ENCODE measurements around the gene NECTIN2.
"Not testable (repeated sequence)": the region's sequence is repeated elsewhere in the genome, so short reads cannot be mapped to it uniquely, and the experiment has no call there.

The NECTIN2 gene

DNA sequence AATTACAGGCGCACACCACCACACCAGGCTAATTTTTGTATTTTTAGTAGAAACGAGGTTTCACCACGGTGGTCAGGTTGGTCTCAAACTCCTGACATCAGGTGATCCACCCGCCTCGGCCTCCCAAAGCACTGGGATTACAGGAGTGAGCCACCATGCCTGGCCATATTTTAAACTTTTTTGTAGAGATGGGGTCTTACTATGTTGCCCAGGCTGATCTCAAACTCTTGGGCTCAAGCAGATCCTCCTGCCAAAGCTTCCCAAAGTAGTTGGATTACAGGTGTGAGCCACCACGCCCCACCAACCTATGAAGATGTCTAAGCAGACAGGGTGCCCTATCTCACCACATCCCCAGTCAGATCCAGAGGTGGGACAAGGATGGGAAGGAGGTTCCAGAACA is 65.8 kb downstream of the NECTIN2 start:
- not testable (repeated sequence) for DNase-seq

DNA sequence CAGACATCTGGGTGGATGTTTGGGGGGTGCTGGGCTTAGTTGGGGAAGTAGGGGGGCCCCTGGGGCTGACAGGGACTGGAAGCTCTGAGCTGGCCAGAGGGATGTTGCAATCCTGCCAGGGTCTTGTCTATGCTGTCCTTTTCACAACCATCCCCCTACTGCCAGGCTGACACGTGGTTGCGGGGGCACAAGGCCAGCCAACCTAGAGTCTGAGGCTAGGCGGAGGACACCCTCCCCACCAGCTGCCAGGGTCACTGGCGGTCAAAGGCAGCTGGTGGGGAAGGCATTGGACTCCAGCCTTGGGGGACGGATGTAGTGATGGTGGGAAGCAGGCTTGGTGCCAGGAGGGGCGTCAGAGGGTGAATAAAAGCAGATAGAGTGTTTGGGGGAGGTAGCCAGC is 66.8 kb downstream of the NECTIN2 start:
- DNase-seq, result no peak

DNA sequence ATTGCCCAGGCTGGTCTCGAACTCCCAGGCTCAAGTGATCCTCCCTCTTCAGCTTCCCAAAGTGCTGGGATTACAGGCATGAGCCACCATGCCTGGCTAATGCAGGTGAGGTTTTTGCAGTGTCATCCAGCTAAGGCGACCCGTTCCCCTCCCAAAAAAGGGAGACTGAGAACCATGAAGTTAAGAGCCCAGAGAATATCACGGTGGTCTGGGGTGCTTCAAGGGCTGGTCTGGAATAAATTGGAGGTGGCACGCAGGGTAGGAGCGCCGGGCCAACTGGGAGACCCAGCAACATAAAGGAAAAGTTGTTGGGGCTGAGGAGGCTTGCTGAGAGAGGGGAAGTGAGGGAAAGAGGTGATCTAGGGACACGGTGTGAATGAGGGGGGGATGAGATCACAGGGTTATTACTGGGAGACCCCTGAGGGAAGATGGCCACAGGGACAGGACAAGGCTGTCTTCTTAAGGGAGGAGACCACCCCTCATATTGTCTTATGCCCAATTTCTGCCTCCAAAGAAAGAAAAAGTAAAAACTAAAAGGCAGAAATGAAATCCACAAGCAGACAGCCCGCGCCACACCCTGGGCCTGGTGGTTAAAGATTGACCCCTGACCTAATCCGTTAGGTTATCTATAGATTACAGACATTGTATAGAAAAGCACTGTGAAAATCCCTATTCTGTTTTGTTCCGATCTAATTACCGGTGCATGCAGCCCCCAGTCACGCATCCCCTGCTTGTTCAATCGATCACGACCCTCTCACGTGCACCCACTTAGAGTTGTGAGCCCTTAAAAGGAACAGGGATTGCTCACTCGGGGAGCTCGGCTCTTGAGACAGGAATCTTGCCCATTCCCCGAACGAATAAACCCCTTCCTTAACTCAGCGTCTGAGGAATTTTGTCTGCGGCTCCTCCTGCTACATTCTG is 67.7 kb downstream of the NECTIN2 start:
- DNase-seq, result not testable (repeated sequence)

DNA sequence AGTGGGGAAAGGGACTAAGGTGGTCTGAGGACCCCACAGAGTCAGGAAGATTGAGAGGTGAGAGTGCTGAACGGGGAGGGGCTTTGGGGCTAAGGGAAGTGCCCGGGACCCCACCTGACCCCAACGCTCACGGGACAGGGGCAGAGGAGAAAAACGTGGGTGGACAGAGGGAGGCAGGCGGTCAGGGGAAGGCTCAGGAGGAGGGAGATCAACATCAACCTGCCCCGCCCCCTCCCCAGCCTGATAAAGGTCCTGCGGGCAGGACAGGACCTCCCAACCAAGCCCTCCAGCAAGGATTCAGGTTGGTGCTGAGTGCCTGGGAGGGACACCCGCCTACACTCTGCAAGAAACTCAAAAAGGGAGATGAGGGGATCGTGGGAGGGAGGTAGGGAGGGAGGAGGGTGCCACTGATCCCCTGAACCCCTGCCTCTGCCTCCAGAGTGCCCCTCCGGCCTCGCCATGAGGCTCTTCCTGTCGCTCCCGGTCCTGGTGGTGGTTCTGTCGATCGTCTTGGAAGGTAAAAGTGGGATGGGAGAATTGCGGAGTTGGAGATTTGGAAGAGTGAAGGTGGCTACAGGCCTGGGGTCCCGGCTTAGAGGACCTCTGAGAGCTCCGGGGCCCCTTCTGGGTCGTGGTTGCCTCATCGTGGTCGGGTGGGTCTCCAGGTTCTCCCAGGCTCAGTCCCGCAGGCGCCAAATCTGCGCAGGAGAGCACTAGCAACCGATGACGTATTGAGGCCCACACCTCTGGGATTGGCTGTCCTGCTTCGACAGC is 68.5 kb downstream of the NECTIN2 start, which contains the start of gene APOC1:
Gene APOC1 (plus strand): TSS at position 176 of the 774 bp plus-strand sequence. CDS start 284 bp downstream, at position 460.
- peak; percentile 18 for DNase-seq

- no peak for DNase-seq
Observed at GRCh38 chr19:44924243-44924725, 78.2 kb downstream of the NECTIN2 start.

- peak; percentile 45 for DNase-seq
Observed at GRCh38 chr19:44925114-44925891, 79.2 kb downstream of the NECTIN2 start.

DNA sequence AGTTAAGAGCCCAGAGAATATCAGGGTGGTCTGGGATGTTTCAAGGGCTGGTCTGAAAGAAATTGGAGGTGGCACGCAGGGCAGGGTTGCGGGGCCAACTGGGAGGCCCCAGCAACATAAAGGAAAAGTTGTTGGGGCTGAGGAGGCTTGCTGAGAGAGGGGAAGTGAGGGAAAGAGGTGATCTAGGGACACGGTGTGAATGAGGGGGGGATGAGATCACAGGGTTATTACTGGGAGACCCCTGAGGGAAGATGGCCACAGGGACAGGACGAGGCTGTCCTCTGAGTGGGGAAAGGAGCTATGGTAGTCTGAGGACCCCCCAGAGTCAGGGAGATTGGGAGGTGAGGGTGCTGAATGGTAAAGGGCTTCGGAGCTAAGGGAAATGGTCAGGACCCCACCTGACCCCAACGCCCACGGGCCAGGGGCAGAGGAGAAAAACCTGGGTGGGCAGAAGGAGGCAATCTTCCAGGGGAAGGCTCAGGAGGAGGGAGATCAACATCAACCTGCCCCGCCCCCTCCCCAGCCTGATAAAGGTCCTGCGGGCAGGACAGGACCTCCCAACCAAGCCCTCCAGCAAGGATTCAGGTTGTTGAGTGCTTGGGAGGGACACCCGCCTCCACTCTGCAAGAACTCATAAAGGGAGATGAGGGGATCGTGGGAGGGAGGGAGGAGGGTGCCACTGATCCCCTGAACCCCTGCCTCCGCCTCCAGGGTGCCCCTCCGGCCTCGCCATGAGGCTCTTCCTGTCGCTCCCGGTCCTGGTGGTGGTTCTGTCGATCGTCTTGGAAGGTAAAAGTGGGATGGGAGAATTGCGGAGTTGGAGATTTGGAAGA is 80.4 kb downstream of the NECTIN2 start:
- not testable (repeated sequence) for DNase-seq

GRCh38 chr19:44927746-44928145 is 81.6 kb downstream of the NECTIN2 start:
- no peak for DNase-seq

DNA sequence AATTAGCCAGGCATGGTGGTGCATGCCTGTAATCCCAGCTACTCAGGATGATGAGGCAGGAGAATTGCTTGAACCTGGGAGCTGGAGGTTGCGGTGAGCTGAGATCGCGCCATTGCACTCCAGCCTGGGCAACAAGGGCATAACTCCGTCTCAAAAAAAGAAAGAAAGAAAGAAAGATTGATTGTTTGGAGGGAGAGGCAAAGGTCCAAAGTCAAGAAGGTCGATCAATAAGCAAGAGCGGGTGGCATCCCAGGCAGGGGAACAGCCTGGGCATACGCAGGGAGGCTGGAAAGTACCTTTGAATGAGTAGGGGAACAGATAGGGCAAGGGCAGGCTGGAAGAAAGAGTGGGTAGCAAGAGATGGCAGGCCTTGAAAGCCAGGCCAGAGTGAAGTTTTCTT is 84.0 kb downstream of the NECTIN2 start:
- DNase-seq, result no peak

DNA sequence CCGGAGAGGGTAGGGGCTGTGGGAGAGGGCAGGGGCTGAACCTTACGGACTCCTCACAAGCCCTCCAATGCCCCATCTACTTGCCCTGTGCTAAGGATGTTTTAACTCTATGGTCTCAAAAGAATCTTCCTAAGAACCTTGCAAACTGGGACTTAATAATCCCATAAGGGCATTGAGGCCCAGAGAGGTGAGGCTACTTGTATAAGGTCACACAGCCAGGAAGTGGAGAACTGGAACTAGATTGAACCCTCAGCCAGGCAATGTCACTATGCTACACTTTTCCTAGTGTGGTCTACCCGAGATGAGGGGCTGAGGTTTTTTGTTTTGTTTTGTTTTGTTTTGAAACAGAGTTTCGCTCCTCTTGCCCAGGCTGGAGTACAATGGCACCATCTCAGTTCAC is 85.4 kb downstream of the NECTIN2 start:
- no peak for DNase-seq
